Colonic mucosa (tissue), 4 donors: ENCODE data around the gene CHD5. TPM values are rescaled to one million over a fixed set of nuclear protein-coding genes. Genes with fewer than 3 reads are reported as not detected.

Experiments
- DNase-seq: peaks from one replicate; pipeline ENCODE4 v3.0.0-alpha.2; 2020
- H3K27ac ChIP-seq: fragments of 200-600 bp; one replicate; pipeline ENCODE4 v1.8.0; 2021
- H3K27me3 ChIP-seq: fragments of 200-600 bp; one replicate; pipeline ENCODE4 v1.8.0; 2021
- H3K36me3 ChIP-seq: fragments of 200-600 bp; one replicate; pipeline ENCODE4 v1.8.0; 2021
- H3K4me1 ChIP-seq: fragments of 200-600 bp; one replicate; pipeline ENCODE4 v1.8.0; 2021; ENCODE audit warnings: mild to moderate bottlenecking
- H3K4me3 ChIP-seq: fragments of 200-600 bp; one replicate; pipeline ENCODE4 v1.8.0; 2021
- H3K9ac ChIP-seq, 2 donors: one replicate each; pipeline ENCODE4 v1.7.0; 2013; ENCODE audit warnings: control low read depth in 2 of 2, low read depth in 2 of 2, low read length in 2 of 2
- H3K9me3 ChIP-seq: fragments of 200-600 bp; one replicate; pipeline ENCODE4 v1.8.0; 2021
- CTCF ChIP-seq: fragments of 200-600 bp; IDR thresholded peaks from one replicate; pipeline ENCODE4 v1.8.0; 2022; ENCODE audit warnings: antibody characterized with exemption, mild to moderate bottlenecking
- intact Hi-C: fragments of 100-400 bp; cut with DNase I; formaldehyde crosslinking; loops from one replicate; pipeline ENCODE4 v1.14.1; 2022
- total RNA-seq, 2 donors: library from RNA; stranded (reverse); fragmentation: NEBNext Ultra II Directional in 1 of 2; extraction: Animal tissue kit (Norgen Biotek cat#: 25700) in 1 of 2; gene quantifications; one replicate each; pipeline ENCODE4 v1.2.1, GENCODE V29; 2021
- donor health status: healthy.
- donor health status: DM: no; HTN: no; CAD: no.
- donor health status: DM: no; HTN: no; CAD: no.

CHD5 gene
- total RNA-seq, 2 donors from 2014 or later = 0.35 to 0.69 TPM

- intact Hi-C loops = no loop called here
- no peaks in the 10 kb centered on the region for H3K9me3 ChIP-seq
- H3K4me1 ChIP-seq = no peaks in the 10 kb centered on the region
- H3K27me3 ChIP-seq = no peaks in the 10 kb centered on the region
- H3K4me3 ChIP-seq = no peak overlapping the region
- TF ChIP-seq CTCF = no peak
- no peaks in the 10 kb centered on the region for H3K36me3 ChIP-seq
- DNase-seq = no peak
- H3K9ac ChIP-seq = no peak overlapping the region
- H3K27ac ChIP-seq = no peak overlapping the region
Observed at GRCh38 chr1:6143395-6143794, 36.7 kb downstream of the CHD5 start.

GRCh38 chr1:6142734-6143133 lies 37.4 kb downstream of the CHD5 start:
- H3K4me3 ChIP-seq = no peak overlapping the region
- no peak for DNase-seq
- H3K9ac ChIP-seq = no peak overlapping the region
- H3K27me3 ChIP-seq = no peaks in the 10 kb centered on the region
- TF ChIP-seq CTCF = no peak
- no peak overlapping the region for H3K27ac ChIP-seq
- no peaks in the 10 kb centered on the region for H3K36me3 ChIP-seq
- no peaks in the 10 kb centered on the region for H3K4me1 ChIP-seq
- H3K9me3 ChIP-seq = no peaks in the 10 kb centered on the region
- intact Hi-C loops = no loop called here

GRCh38 chr1:6142036-6142621 lies 38.0 kb downstream of the CHD5 start:
- Histone ChIP-seq H3K27ac (no peak overlapping the region), H3K4me1 (no peaks in the 10 kb centered on the region), H3K9ac (no peak overlapping the region), H3K27me3 (no peaks in the 10 kb centered on the region), H3K9me3 (no peaks in the 10 kb centered on the region), H3K4me3 (no peak overlapping the region), H3K36me3 (no peaks in the 10 kb centered on the region)
- DNase-seq = no peak
- intact Hi-C loops = no loop called here
- TF ChIP-seq CTCF = no peak

- no peaks in the 10 kb centered on the region for H3K36me3 ChIP-seq
- intact Hi-C loops = no loop called here
- no peaks in the 10 kb centered on the region for H3K27me3 ChIP-seq
- no peaks in the 10 kb centered on the region for H3K4me1 ChIP-seq
- H3K9me3 ChIP-seq = no peaks in the 10 kb centered on the region
- no peak overlapping the region for H3K27ac ChIP-seq
- no peak for DNase-seq
- no peak for TF ChIP-seq CTCF
- no peak overlapping the region for H3K4me3 ChIP-seq
- H3K9ac ChIP-seq = no peak overlapping the region
Observed at GRCh38 chr1:6141592-6141991, 38.5 kb downstream of the CHD5 start.

- Histone ChIP-seq H3K9me3 (no peaks in the 10 kb centered on the region), H3K4me3 (no peak overlapping the region), H3K27me3 (no peaks in the 10 kb centered on the region), H3K9ac (no peak overlapping the region), H3K4me1 (no peaks in the 10 kb centered on the region), H3K27ac (no peak overlapping the region), H3K36me3 (no peaks in the 10 kb centered on the region)
- no peak for DNase-seq
- no peak for TF ChIP-seq CTCF
- intact Hi-C loops = no loop called here
Observed at GRCh38 chr1:6140413-6140812, 39.7 kb downstream of the CHD5 start.

GRCh38 chr1:6137758-6138157 lies 42.4 kb downstream of the CHD5 start:
- Histone ChIP-seq H3K4me1 (no peaks in the 10 kb centered on the region), H3K9ac (no peak overlapping the region), H3K27ac (no peak overlapping the region), H3K36me3 (no peaks in the 10 kb centered on the region), H3K9me3 (no peaks in the 10 kb centered on the region), H3K27me3 (no peaks in the 10 kb centered on the region), H3K4me3 (no peak overlapping the region)
- TF ChIP-seq CTCF = no peak
- intact Hi-C loops = no loop called here
- no peak for DNase-seq
